Activated T-cell treated with anti-CD3 and anti-CD28 coated beads, Interleukin-2, amount 50 U/mL, for 48 hours (primary cell): Measurements from ENCODE around the gene AKNA.
A peak's percentile ranks its signal among the peaks of the same experiment; 100 is the strongest.

ENCODE experiments used
- DNase-seq, 2 experiments: peaks; one replicate each; pipeline ENCODE4 v3.0.0-alpha.2; 2020

AKNA gene

GRCh38 chr9:114413861-114414301 is 26.1 kb upstream of the AKNA start:
- no peak for DNase-seq

- no peak for DNase-seq
Measured at GRCh38 chr9:114412048-114412683, 24.4 kb upstream of the AKNA start.

GRCh38 chr9:114411452-114411851 is 23.7 kb upstream of the AKNA start:
- DNase-seq: no peak

- DNase-seq: no peak
Measured at GRCh38 chr9:114410910-114411309, 23.1 kb upstream of the AKNA start.

- no peak for DNase-seq
Measured at GRCh38 chr9:114409842-114410241, 22.1 kb upstream of the AKNA start.

- DNase-seq: no peak
Measured at GRCh38 chr9:114409103-114409780, 21.5 kb upstream of the AKNA start.

GRCh38 chr9:114408645-114409044 is 20.9 kb upstream of the AKNA start:
- no peak for DNase-seq

- no peak for DNase-seq
Measured at GRCh38 chr9:114407889-114408288, 20.1 kb upstream of the AKNA start.

GRCh38 chr9:114406441-114406840 is 18.7 kb upstream of the AKNA start:
- no peak for DNase-seq

- DNase-seq: peak; percentile 84 to 87
Measured at GRCh38 chr9:114405294-114406034, 17.7 kb upstream of the AKNA start.

GRCh38 chr9:114404531-114404930 is 16.7 kb upstream of the AKNA start:
- DNase-seq: no peak

GRCh38 chr9:114403153-114403756 is 15.5 kb upstream of the AKNA start:
- DNase-seq: no peak

- no peak for DNase-seq
Measured at GRCh38 chr9:114401344-114401743, 13.6 kb upstream of the AKNA start.

GRCh38 chr9:114400772-114401171 is 13.0 kb upstream of the AKNA start:
- no peak for DNase-seq

GRCh38 chr9:114400219-114400618 is 12.4 kb upstream of the AKNA start:
- no peak for DNase-seq

GRCh38 chr9:114399381-114399780 is 11.6 kb upstream of the AKNA start:
- no peak for DNase-seq

- DNase-seq: peak; percentile 97 to 98
Measured at GRCh38 chr9:114397848-114398605, 10.2 kb upstream of the AKNA start.

- no peak for DNase-seq
Measured at GRCh38 chr9:114397219-114397847, 9.6 kb upstream of the AKNA start.

GRCh38 chr9:114396558-114397218 is 8.9 kb upstream of the AKNA start:
- DNase-seq: no peak

GRCh38 chr9:114395768-114396167 is 8.0 kb upstream of the AKNA start:
- DNase-seq: no peak

- DNase-seq: no peak
Measured at GRCh38 chr9:114395334-114395617, 7.5 kb upstream of the AKNA start.
